HL-60 (cell line): ENCODE measurements around the gene CES5A.
"Not testable (repeated sequence)": the region's sequence is repeated elsewhere in the genome, so short reads cannot be mapped to it uniquely, and the experiment has no call there.

Experiments used
- DNase-seq, 2 experiments: peaks; one replicate each; pipeline ENCODE4 v3.0.0-alpha.2; 2010 to 2020; ENCODE audit warnings: low read depth in 1 of 2, low spot score in 1 of 2
- H3K27ac ChIP-seq: fragments of 250-450 bp; sonication (Bioruptor Pico); replicated peaks from 2 replicates; pipeline ENCODE4 v1.5.1; 2020; ENCODE audit warnings: mild to moderate bottlenecking, moderate library complexity
- H3K27me3 ChIP-seq: fragments of 250-450 bp; sonication (Bioruptor Pico); 2 replicates; pipeline ENCODE4 v1.5.1; 2021; ENCODE audit warnings: mild to moderate bottlenecking, moderate library complexity; ENCODE audit not compliant: insufficient read depth, poor library complexity, severe bottlenecking
- H3K4me3 ChIP-seq: replicated peaks from 2 replicates; pipeline ENCODE4 v1.5.1; 2011; ENCODE audit warnings: mild to moderate bottlenecking, control low read depth, low read length; ENCODE audit not compliant: insufficient read depth
- CTCF ChIP-seq: IDR thresholded peaks from one replicate; pipeline ENCODE4 v1.5.1; 2011; ENCODE audit warnings: low read length, control low read depth, inconsistent platforms; ENCODE audit not compliant: insufficient read depth
- GABPA ChIP-seq: IDR thresholded peaks from 2 replicates; pipeline ENCODE4 v1.6.1; 2012; ENCODE audit warnings: low read depth
- POLR2AphosphoS5 ChIP-seq: IDR thresholded peaks from 2 replicates; pipeline ENCODE4 v1.6.1; 2012; ENCODE audit warnings: low read depth
- REST ChIP-seq: IDR thresholded peaks from 2 replicates; pipeline ENCODE4 v1.6.1; 2012; ENCODE audit warnings: low read depth; ENCODE audit not compliant: insufficient replicate concordance
- SPI1 ChIP-seq: IDR thresholded peaks from 2 replicates; pipeline ENCODE4 v1.6.1; 2012; ENCODE audit warnings: low read depth, mild to moderate bottlenecking, borderline replicate concordance

Gene CES5A

GRCh38 chr16:55809851-55810250 lies 65.3 kb downstream of the CES5A start:
- H3K27me3 ChIP-seq = no peaks in the 10 kb centered on the region
- DNase-seq = no peak
- TF ChIP-seq POLR2AphosphoS5 = no peak
- TF ChIP-seq REST = no peak
- no peak for TF ChIP-seq GABPA
- TF ChIP-seq CTCF = no peak
- TF ChIP-seq SPI1 = no peak
- H3K27ac ChIP-seq = no peak overlapping the region
- H3K4me3 ChIP-seq = no peak overlapping the region

GRCh38 chr16:55809386-55809785 lies 65.8 kb downstream of the CES5A start:
- no peak for DNase-seq
- H3K27ac ChIP-seq = no peak overlapping the region
- no peak for TF ChIP-seq CTCF
- TF ChIP-seq GABPA = no peak
- H3K27me3 ChIP-seq = no peaks in the 10 kb centered on the region
- H3K4me3 ChIP-seq = no peak overlapping the region

- DNase-seq, H3K27me3 ChIP-seq, H3K27ac ChIP-seq, H3K4me3 ChIP-seq: not testable (repeated sequence)
These were observed 66.9 kb downstream of the CES5A start for GRCh38 chr16:55808286-55808685.

GRCh38 chr16:55805104-55805503 lies 70.1 kb downstream of the CES5A start:
- not testable (repeated sequence) for DNase-seq, H3K27me3 ChIP-seq, H3K27ac ChIP-seq, H3K4me3 ChIP-seq

GRCh38 chr16:55803681-55804080 lies 71.5 kb downstream of the CES5A start:
- not testable (repeated sequence) for DNase-seq, H3K27ac ChIP-seq, H3K4me3 ChIP-seq, H3K27me3 ChIP-seq
